T-helper 17 cell (primary cell): ENCODE measurements around the gene RABGAP1L. TPM values are rescaled to one million over a fixed set of nuclear protein-coding genes. Genes with fewer than 3 reads are reported as not detected.

Experiments
- ATAC-seq: fragments of 150-1000 bp; cut with Tn5 transposase; 2 replicates; pipeline ENCODE4 v1.10.0; 2021; ENCODE audit warnings: mild to moderate bottlenecking, moderate library complexity
- DNase-seq, 3 donors: peaks; one replicate each; pipeline versions ENCODE4 v3.0.0 to v3.0.0-alpha.2; 2020 to 2021
- H3K9me3 ChIP-seq: one replicate; pipeline ENCODE4 v1.7.0; 2013; ENCODE audit warnings: low read length, mild to moderate bottlenecking; ENCODE audit not compliant: control insufficient read depth, poor library complexity, severe bottlenecking
- H3K27ac Mint-ChIP-seq: one replicate; pipeline ENCODE4 v1.8.0; 2022; ENCODE audit warnings: mild to moderate bottlenecking, moderate library complexity, mixed read lengths
- H3K27me3 Mint-ChIP-seq: one replicate; pipeline ENCODE4 v1.8.0; 2022; ENCODE audit warnings: mixed read lengths
- H3K36me3 Mint-ChIP-seq: one replicate; pipeline ENCODE4 v1.8.0; 2022; ENCODE audit warnings: low read depth, mixed read lengths
- H3K4me1 Mint-ChIP-seq: one replicate; pipeline ENCODE4 v1.8.0; 2022; ENCODE audit warnings: mild to moderate bottlenecking, mixed read lengths
- H3K4me3 Mint-ChIP-seq: one replicate; pipeline ENCODE4 v1.8.0; 2022; ENCODE audit warnings: mild to moderate bottlenecking, moderate library complexity, mixed read lengths
- total RNA-seq, 4 donors: library from RNA in 2 of 4; stranded (reverse) in 2 of 4; gene quantifications; one replicate each; pipeline ENCODE4 v1.2.3 and lab custom pipeline; 2022 to 2026

RABGAP1L gene
- total RNA-seq, 2 donors from 2014 or later: 112 to 120 TPM

GRCh38 chr1:174940646-174941175 is 781.4 kb downstream of the RABGAP1L start:
- ATAC-seq: no peak

GRCh38 chr1:174942547-174943255 is 783.4 kb downstream of the RABGAP1L start:
- H3K9me3 ChIP-seq: no peaks in the 10 kb centered on the region
- ATAC-seq: no peak
- no peak for DNase-seq
- no peak overlapping the region for H3K4me3 Mint-ChIP-seq
- peaks cover 4% of the 10 kb centered on the region for H3K36me3 Mint-ChIP-seq
- H3K4me1 Mint-ChIP-seq: peaks cover 25% of the 10 kb centered on the region
- peak overlapping the region; percentile 63 for H3K27ac Mint-ChIP-seq
- no peaks in the 10 kb centered on the region for H3K27me3 Mint-ChIP-seq

More at GRCh38 chr1:174940646-174941175, 781.4 kb downstream of the RABGAP1L start:
- H3K27me3 Mint-ChIP-seq: no peaks in the 10 kb centered on the region
- no peaks in the 10 kb centered on the region for H3K9me3 ChIP-seq
- no peak overlapping the region for H3K27ac Mint-ChIP-seq
- H3K4me1 Mint-ChIP-seq: peaks cover 25% of the 10 kb centered on the region
- H3K36me3 Mint-ChIP-seq: peaks cover 4% of the 10 kb centered on the region
- no peak for DNase-seq
- no peak overlapping the region for H3K4me3 Mint-ChIP-seq

DNA sequence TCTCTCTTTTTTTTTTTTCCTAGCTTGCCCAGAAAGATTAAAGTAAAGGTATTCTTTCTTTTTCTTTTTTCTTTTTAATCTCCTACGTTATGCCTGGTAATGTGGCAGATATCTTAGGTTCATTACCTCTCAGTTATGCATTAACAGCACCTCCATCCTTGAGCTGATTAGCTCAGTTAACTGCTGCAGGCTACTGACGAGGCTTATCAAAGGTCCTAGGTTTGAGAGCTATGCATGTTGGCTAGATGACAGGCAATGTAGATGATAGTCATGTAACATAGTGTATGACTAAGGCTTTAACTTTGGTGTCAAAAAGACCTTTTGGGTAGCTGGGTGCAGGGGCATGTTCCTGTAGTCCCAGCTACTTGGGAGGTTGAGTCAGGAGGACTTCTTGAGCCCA is 786.7 kb downstream of the RABGAP1L start:
- Mint-ChIP-seq H3K27ac (no peak overlapping the region), H3K36me3 (peaks cover 2% of the 10 kb centered on the region), H3K4me1 (peaks cover 14% of the 10 kb centered on the region), H3K27me3 (no peaks in the 10 kb centered on the region), H3K4me3 (no peak overlapping the region)
- ATAC-seq: no peak
- H3K9me3 ChIP-seq: no peaks in the 10 kb centered on the region
- no peak for DNase-seq

DNA sequence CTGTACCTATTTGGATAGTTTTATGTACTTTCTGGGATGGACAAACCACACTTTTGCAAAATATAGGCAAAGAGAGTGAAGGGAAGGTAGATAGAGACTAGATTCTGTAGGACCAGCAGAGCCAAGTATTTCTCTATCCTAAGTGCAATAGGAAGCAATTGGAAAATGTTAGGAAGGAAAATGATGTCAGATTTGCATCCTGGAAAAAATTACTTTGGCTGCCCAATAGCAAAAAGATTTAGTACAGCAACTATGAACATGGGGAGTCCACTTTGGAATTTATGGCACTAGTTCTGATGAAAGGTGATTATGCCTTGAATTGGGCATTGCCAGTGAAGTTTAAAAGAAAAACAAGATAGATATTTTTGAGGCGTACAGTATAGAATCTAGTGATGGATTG is 789.7 kb downstream of the RABGAP1L start:
- DNase-seq (no peak), ATAC-seq (no peak)
- Mint-ChIP-seq H3K4me1 (peaks cover 17% of the 10 kb centered on the region), H3K27ac (no peak overlapping the region), H3K36me3 (no peaks in the 10 kb centered on the region), H3K27me3 (no peaks in the 10 kb centered on the region), H3K4me3 (no peak overlapping the region)
- H3K9me3 ChIP-seq: no peaks in the 10 kb centered on the region

DNA sequence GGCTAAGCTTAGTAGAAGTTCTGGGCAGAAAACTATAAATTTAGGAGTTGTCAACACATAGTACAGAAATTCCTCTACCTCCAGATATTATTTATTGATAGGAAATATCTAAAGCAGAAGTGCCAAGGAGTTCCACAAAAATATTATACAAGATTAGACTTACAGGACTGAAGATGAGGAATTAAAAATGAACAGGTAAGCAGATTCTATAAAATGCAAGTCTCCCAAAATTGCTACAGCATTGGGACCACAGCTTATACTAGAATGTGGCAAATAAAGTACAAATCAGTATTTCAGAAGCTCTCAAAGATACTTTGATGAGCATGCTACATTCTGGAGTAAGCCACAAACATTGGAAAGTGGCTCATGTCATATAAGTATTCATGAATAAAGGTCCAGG is 790.3 kb downstream of the RABGAP1L start:
- Mint-ChIP-seq H3K27me3 (no peaks in the 10 kb centered on the region), H3K36me3 (no peaks in the 10 kb centered on the region), H3K4me3 (no peak overlapping the region), H3K4me1 (peaks cover 18% of the 10 kb centered on the region), H3K27ac (no peak overlapping the region)
- no peak for ATAC-seq
- H3K9me3 ChIP-seq: no peaks in the 10 kb centered on the region
- no peak for DNase-seq

- ATAC-seq (no peak), DNase-seq (no peak)
- Mint-ChIP-seq H3K36me3 (peaks cover 3% of the 10 kb centered on the region), H3K27ac (peak overlapping the region; percentile 74), H3K27me3 (no peaks in the 10 kb centered on the region), H3K4me1 (peaks cover 24% of the 10 kb centered on the region), H3K4me3 (no peak overlapping the region)
- H3K9me3 ChIP-seq: no peaks in the 10 kb centered on the region
Observed at GRCh38 chr1:174953285-174954072, 794.2 kb downstream of the RABGAP1L start.

DNA sequence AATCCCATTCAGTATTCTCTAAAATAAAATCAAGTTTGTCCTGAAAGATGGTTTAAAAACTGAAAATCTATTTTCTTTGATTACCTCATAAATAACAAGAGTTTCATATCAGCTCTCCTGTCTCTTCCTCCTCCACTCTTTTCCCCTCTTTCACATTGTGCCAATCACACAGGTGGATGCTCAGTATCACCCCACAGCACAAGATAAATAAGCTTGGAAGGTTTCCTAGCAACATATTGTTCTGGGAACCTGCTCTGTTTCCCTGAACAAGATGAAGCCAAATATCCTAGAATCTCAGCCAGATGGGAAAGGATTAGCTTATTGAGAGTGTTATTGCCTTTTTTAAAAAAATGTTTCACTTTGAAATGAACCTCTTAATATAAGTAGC is 794.7 kb downstream of the RABGAP1L start:
- H3K27me3 Mint-ChIP-seq: no peaks in the 10 kb centered on the region
- H3K4me3 Mint-ChIP-seq: no peak overlapping the region
- peaks cover 24% of the 10 kb centered on the region for H3K4me1 Mint-ChIP-seq
- ATAC-seq (no peak), DNase-seq (no peak)
- H3K36me3 Mint-ChIP-seq: peaks cover 3% of the 10 kb centered on the region
- no peaks in the 10 kb centered on the region for H3K9me3 ChIP-seq
- peak overlapping the region; percentile 74 for H3K27ac Mint-ChIP-seq

- peaks cover 3% of the 10 kb centered on the region for H3K36me3 Mint-ChIP-seq
- no peak overlapping the region for H3K27ac Mint-ChIP-seq
- ATAC-seq: peak; percentile 20
Observed at GRCh38 chr1:174954671-174955669, 795.6 kb downstream of the RABGAP1L start.

GRCh38 chr1:174956086-174956485 is 796.8 kb downstream of the RABGAP1L start:
- peaks cover 20% of the 10 kb centered on the region for H3K4me1 Mint-ChIP-seq
- H3K27me3 Mint-ChIP-seq: no peaks in the 10 kb centered on the region
- H3K27ac Mint-ChIP-seq: no peak overlapping the region
- no peaks in the 10 kb centered on the region for H3K9me3 ChIP-seq
- H3K36me3 Mint-ChIP-seq: peaks cover 3% of the 10 kb centered on the region
- no peak overlapping the region for H3K4me3 Mint-ChIP-seq
- ATAC-seq (no peak), DNase-seq (no peak)

More at GRCh38 chr1:174954671-174955669, 795.6 kb downstream of the RABGAP1L start:
- Mint-ChIP-seq H3K27me3 (no peaks in the 10 kb centered on the region), H3K4me3 (no peak overlapping the region), H3K4me1 (peaks cover 22% of the 10 kb centered on the region)
- no peak for DNase-seq
- no peaks in the 10 kb centered on the region for H3K9me3 ChIP-seq

GRCh38 chr1:174956976-174957375 is 797.7 kb downstream of the RABGAP1L start:
- no peaks in the 10 kb centered on the region for H3K9me3 ChIP-seq
- DNase-seq: no peak
- peaks cover 20% of the 10 kb centered on the region for H3K4me1 Mint-ChIP-seq
- no peak for ATAC-seq
- H3K27ac Mint-ChIP-seq: peak overlapping the region; percentile 67
- H3K27me3 Mint-ChIP-seq: no peaks in the 10 kb centered on the region
- H3K4me3 Mint-ChIP-seq: no peak overlapping the region
- H3K36me3 Mint-ChIP-seq: peaks cover 3% of the 10 kb centered on the region

DNA sequence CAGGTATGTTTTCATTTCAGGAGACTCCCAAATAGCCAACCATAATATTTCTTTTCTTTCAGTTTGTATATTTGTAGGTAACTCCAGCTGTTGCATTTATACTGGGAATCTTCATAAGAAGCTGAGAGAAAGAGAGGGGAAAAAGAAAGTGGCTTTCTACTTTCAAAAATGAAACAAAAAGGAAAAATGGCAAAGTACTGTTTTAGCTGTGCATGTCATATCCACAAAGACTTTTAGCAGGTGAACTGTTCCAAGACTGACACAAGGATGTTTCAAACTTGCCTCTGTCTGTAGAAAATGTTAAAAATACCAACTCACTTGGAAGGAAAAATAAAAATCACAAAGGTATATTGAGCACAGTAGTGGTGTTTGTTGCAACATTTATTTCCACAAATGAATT is 798.5 kb downstream of the RABGAP1L start:
- peaks cover 20% of the 10 kb centered on the region for H3K4me1 Mint-ChIP-seq

DNA sequence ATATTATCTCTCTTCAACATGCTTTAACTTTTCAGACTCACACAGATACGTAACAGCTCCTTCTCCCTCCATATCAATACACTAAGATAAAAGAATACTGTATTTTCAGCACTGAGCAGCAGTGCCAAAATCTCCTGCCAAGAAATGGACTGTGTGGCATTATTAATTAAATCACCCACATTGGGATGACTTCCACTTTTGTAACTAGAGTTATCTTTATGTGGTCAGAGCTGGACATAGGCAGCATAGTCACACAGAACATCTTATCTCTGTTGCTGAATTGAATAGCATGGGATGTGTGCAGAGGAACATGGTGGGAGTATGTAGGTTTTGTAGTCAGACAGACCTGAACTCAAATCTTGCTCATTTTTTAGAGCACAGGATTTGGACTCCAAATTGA is 799.1 kb downstream of the RABGAP1L start:
- Mint-ChIP-seq H3K27me3 (no peaks in the 10 kb centered on the region), H3K4me1 (peaks cover 19% of the 10 kb centered on the region), H3K36me3 (peaks cover 3% of the 10 kb centered on the region), H3K4me3 (no peak overlapping the region), H3K27ac (peak overlapping the region; percentile 67)
- H3K9me3 ChIP-seq: no peaks in the 10 kb centered on the region
- ATAC-seq: no peak
- DNase-seq: no peak

More for the DNA sequence above, 798.5 kb downstream of the RABGAP1L start:
- H3K9me3 ChIP-seq: no peaks in the 10 kb centered on the region
- no peak overlapping the region for H3K4me3 Mint-ChIP-seq
- peak overlapping the region; percentile 67 for H3K27ac Mint-ChIP-seq
- no peaks in the 10 kb centered on the region for H3K27me3 Mint-ChIP-seq
- DNase-seq (no peak), ATAC-seq (no peak)
- peaks cover 3% of the 10 kb centered on the region for H3K36me3 Mint-ChIP-seq
